Measurements from ENCODE around the gene CPEB3. TPM values are rescaled to one million over a fixed set of nuclear protein-coding genes. Genes with fewer than 3 reads are reported as not detected.

Gene CPEB3
- total RNA-seq, 1 experiment from 2014 or later = 1.0 TPM

- Histone ChIP-seq H2BK12ac (ENCODE audit: insufficient read length, low read depth, low read length) (no peak overlapping the region), H3K4me2 (ENCODE audit: insufficient read depth, insufficient read length, low read length) (no peak overlapping the region), H3K18ac (ENCODE audit: insufficient read length, low read depth, low read length) (no peak overlapping the region), H3T11ph (ENCODE audit: low read length) (no peak overlapping the region), H3K14ac (ENCODE audit: insufficient read depth, low read length) (no peak overlapping the region), H3K23ac (ENCODE audit: insufficient read length, low read depth, low read length) (no peak overlapping the region), H3K23me2 (ENCODE audit: insufficient read length, low read depth, low read length, poor library complexity, severe bottlenecking) (no peaks in the 10 kb centered on the region), H4K8ac (replicated peaks; ENCODE audit: insufficient read length, low read depth, low read length) (no peak overlapping the region), H2AFZ (ENCODE audit: low read length) (no peak overlapping the region), H2AK5ac (ENCODE audit: insufficient read length, low read length) (no peak overlapping the region), H3K79me1 (ENCODE audit: insufficient read depth, low read depth, low read length, poor library complexity, severe bottlenecking) (no peaks in the 10 kb centered on the region), H4K5ac (ENCODE audit: insufficient read length, low read depth, low read length) (no peak overlapping the region), H3K9ac (ENCODE audit: extremely low read depth, insufficient read length, low read length) (no peak overlapping the region), H3K56ac (ENCODE audit: insufficient read length, low read depth, low read length) (no peak overlapping the region), H3K4me1 (ENCODE audit: insufficient read depth, low read length) (no peaks in the 10 kb centered on the region), H2BK15ac (ENCODE audit: low read depth, low read length) (no peak overlapping the region), H3K4ac (ENCODE audit: low read depth, low read length) (no peak overlapping the region), H2BK120ac (ENCODE audit: low read depth, low read length, poor library complexity, severe bottlenecking) (no peak overlapping the region), H3K79me2 (ENCODE audit: insufficient read depth, low read length) (no peaks in the 10 kb centered on the region), H4K91ac (ENCODE audit: insufficient read length, low read depth, low read length) (no peak overlapping the region), H2BK20ac (ENCODE audit: low read depth, low read length, poor library complexity, severe bottlenecking) (no peak overlapping the region), H4K20me1 (ENCODE audit: control insufficient read depth, insufficient read depth, insufficient read length) (no peaks in the 10 kb centered on the region), H3K27ac (ENCODE audit: insufficient read length, low read depth, low read length) (no peak overlapping the region), H3K9me3 (ENCODE audit: control insufficient read depth, low read depth, low read length) (no peaks in the 10 kb centered on the region), H2BK5ac (ENCODE audit: insufficient read length, low read length) (no peak overlapping the region), H3K27me3 (ENCODE audit: insufficient read depth, low read length) (no peaks in the 10 kb centered on the region)
- Mint-ChIP-seq H3K4me1 (no peaks in the 10 kb centered on the region), H3K27ac (no peak overlapping the region), H3K4me3 (no peak overlapping the region), H3K9me3 (no peaks in the 10 kb centered on the region; a peak in 1 of 5 replicates), H3K27me3 (ENCODE audit: low read depth) (no peaks in the 10 kb centered on the region), H3K36me3 (ENCODE audit: insufficient read depth in 1 of 3, low read depth in 3 of 3) (peaks cover 31 to 78% (median 72%) of the 10 kb centered on the region in 3 experiments)
- WGBS (ENCODE audit: extremely low coverage, insufficient read length, low lambda C conversion rate) = no CpG with 5 or more reads among the region's 2 CpGs
- TF ChIP-seq CTCF (conservative IDR thresholded peaks at IDR 0.05) = no peak
- no peak for DNase-seq
These were observed 288.9 kb downstream of the CPEB3 start for GRCh38 chr10:92001995-92002394.
